Keratinocyte (primary cell): ENCODE measurements around the gene WDR46.

Source experiments
- CTCF ChIP-seq, 3 experiments: IDR thresholded peaks in 1 of 3; conservative IDR thresholded peaks in 1 of 3; optimal IDR thresholded peaks in 1 of 3; 2 replicates in 2 of 3; 3 replicates in 1 of 3; pipeline versions ENCODE3 to v1.5.1; 2011; ENCODE audit warnings: low read length in 3 of 3, mild to moderate bottlenecking in 3 of 3, moderate library complexity in 2 of 3, control low read depth in 1 of 3, inconsistent platforms in 1 of 3; ENCODE audit not compliant: insufficient read depth in 2 of 3; ENCODE audit errors: extremely low read depth in 1 of 3
- EZH2 ChIP-seq: IDR thresholded peaks from one replicate; pipeline ENCODE4 v1.6.1; 2012; ENCODE audit warnings: inconsistent platforms, mild to moderate bottlenecking, low read length, moderate library complexity

GRCh38 chr6:33323623-33323948 is 34.5 kb upstream of the WDR46 start:
- no peak for TF ChIP-seq CTCF (optimal IDR thresholded peaks at IDR 0.05 in 1 of 3, IDR thresholded peaks at IDR 0.05 in 1 of 3, conservative IDR thresholded peaks at IDR 0.05 in 1 of 3; ENCODE audit: extremely low read depth in 1 of 3, insufficient read depth in 2 of 3, low read length in 3 of 3)
- no peak for TF ChIP-seq EZH2
